Measurements from ENCODE around the gene OPN1MW2.
"Not testable (repeated sequence)": the region's sequence is repeated elsewhere in the genome, so short reads cannot be mapped to it uniquely, and the experiment has no call there.

The OPN1MW2 gene

GRCh38 chrX:154219456-154219855 lies at the start of gene OPN1MW2:
Gene OPN1MW2, plus strand, starts transcription at chrX:154219756. Its CDS starts 60 bp downstream, at chrX:154219816.
- not testable (repeated sequence) for DNase-seq

GRCh38 chrX:154172535-154172943 lies 47.0 kb upstream of the OPN1MW2 start:
- not testable (repeated sequence) for DNase-seq

- DNase-seq: not testable (repeated sequence)
These were observed 45.2 kb upstream of the OPN1MW2 start for GRCh38 chrX:154174356-154174755.

- not testable (repeated sequence) for DNase-seq
These were observed 37.3 kb upstream of the OPN1MW2 start, which contains the start of gene OPN1MW for GRCh38 chrX:154182296-154182695. Gene OPN1MW, plus strand, starts transcription at chrX:154182596. Its CDS starts 82 bp downstream, at chrX:154182678.

GRCh38 chrX:154183794-154184193 lies 35.8 kb upstream of the OPN1MW2 start:
- not testable (repeated sequence) for DNase-seq

GRCh38 chrX:154192846-154193245 lies 26.7 kb upstream of the OPN1MW2 start:
- not testable (repeated sequence) for DNase-seq

- not testable (repeated sequence) for DNase-seq
These were observed 25.2 kb upstream of the OPN1MW2 start for GRCh38 chrX:154194316-154194715.

GRCh38 chrX:154196466-154196865 lies 23.1 kb upstream of the OPN1MW2 start:
- not testable (repeated sequence) for DNase-seq

- DNase-seq: not testable (repeated sequence)
These were observed 9.7 kb upstream of the OPN1MW2 start for GRCh38 chrX:154209670-154210418.

GRCh38 chrX:154211057-154211456 lies 8.5 kb upstream of the OPN1MW2 start:
- DNase-seq: not testable (repeated sequence)

GRCh38 chrX:154211499-154211898 lies 8.1 kb upstream of the OPN1MW2 start:
- DNase-seq: not testable (repeated sequence)

GRCh38 chrX:154225292-154225691 lies 5.7 kb downstream of the OPN1MW2 start:
- DNase-seq: not testable (repeated sequence)

- DNase-seq: not testable (repeated sequence)
These were observed 7.2 kb downstream of the OPN1MW2 start for GRCh38 chrX:154226706-154227105.

- DNase-seq: not testable (repeated sequence)
These were observed 11.9 kb downstream of the OPN1MW2 start for GRCh38 chrX:154231443-154231842.

GRCh38 chrX:154233620-154234019 lies 14.1 kb downstream of the OPN1MW2 start:
- DNase-seq: not testable (repeated sequence)

GRCh38 chrX:154238939-154239559 lies 19.5 kb downstream of the OPN1MW2 start:
- not testable (repeated sequence) for DNase-seq

GRCh38 chrX:154239982-154240503 lies 20.5 kb downstream of the OPN1MW2 start:
- DNase-seq: not testable (repeated sequence)

- DNase-seq: not testable (repeated sequence)
These were observed 28.0 kb downstream of the OPN1MW2 start for GRCh38 chrX:154247377-154248045.

GRCh38 chrX:154248076-154248475 lies 28.5 kb downstream of the OPN1MW2 start:
- not testable (repeated sequence) for DNase-seq

GRCh38 chrX:154257282-154257681 lies 37.7 kb downstream of the OPN1MW2 start, which contains the start of gene OPN1MW3:
Gene OPN1MW3, plus strand, starts transcription at chrX:154257582. Its CDS starts 38 bp downstream, at chrX:154257620.
- DNase-seq: not testable (repeated sequence)

GRCh38 chrX:154258711-154259110 lies 39.2 kb downstream of the OPN1MW2 start:
- not testable (repeated sequence) for DNase-seq

GRCh38 chrX:154263072-154263471 lies 43.5 kb downstream of the OPN1MW2 start:
- DNase-seq: not testable (repeated sequence)

- DNase-seq: not testable (repeated sequence)
These were observed 49.7 kb downstream of the OPN1MW2 start for GRCh38 chrX:154269245-154269644.

All from CD4-positive, alpha-beta T cell treated with Interleukin-12 subunit alpha and Interleukin-12 subunit beta, for 1 hour (primary cell).